Measurements from ENCODE around the gene CCDC87. TPM values are rescaled to one million over a fixed set of nuclear protein-coding genes. Genes with fewer than 3 reads are reported as not detected.

Gene CCDC87, protein sequence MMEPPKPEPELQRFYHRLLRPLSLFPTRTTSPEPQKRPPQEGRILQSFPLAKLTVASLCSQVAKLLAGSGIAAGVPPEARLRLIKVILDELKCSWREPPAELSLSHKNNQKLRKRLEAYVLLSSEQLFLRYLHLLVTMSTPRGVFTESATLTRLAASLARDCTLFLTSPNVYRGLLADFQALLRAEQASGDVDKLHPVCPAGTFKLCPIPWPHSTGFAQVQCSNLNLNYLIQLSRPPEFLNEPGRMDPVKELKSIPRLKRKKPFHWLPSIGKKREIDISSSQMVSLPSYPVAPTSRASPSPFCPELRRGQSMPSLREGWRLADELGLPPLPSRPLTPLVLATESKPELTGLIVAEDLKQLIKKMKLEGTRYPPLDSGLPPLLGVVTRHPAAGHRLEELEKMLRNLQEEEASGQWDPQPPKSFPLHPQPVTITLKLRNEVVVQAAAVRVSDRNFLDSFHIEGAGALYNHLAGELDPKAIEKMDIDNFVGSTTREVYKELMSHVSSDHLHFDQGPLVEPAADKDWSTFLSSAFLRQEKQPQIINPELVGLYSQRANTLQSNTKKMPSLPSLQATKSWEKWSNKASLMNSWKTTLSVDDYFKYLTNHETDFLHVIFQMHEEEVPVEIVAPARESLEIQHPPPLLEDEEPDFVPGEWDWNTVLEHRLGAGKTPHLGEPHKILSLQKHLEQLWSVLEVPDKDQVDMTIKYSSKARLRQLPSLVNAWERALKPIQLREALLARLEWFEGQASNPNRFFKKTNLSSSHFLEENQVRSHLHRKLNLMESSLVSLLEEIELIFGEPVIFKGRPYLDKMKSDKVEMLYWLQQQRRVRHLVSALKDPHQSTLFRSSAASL
- under 0.01 and 0.21 TPM in 2 replicates for total RNA-seq

DNA sequence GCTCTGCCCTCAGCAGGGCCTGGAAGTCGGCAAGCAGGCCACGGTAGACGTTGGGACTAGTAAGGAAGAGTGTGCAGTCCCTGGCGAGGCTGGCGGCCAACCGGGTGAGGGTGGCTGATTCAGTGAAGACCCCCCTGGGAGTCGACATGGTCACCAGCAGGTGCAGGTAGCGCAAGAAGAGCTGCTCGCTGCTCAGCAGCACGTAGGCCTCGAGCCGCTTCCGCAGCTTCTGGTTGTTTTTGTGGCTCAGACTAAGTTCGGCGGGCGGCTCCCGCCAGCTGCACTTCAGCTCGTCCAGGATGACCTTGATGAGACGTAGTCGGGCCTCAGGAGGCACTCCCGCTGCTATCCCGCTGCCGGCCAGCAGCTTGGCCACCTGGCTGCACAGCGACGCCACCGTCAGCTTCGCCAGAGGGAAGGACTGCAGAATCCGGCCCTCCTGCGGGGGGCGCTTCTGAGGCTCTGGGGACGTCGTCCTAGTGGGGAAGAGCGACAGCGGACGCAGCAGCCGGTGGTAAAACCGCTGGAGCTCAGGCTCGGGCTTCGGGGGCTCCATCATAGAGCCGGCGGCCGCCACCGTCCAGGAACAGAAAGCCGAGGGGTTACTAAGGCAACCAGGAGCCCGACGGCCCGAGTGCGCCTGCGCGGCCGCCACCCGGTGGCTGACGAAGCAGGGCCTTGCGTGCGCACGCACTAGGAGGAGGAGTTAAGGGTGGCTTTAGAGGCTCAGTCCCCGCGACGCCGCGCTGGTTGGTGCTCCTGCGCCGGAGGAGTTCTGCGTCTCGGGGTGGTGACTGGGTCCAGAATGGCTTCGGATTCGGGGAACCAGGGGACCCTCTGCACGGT lies at the start of gene CCDC87, which contains the start of gene CCS:
Gene CCDC87, minus strand, starts transcription at position 607 of the 846 bp plus-strand sequence. Its CDS starts 48 bp downstream, at position 559.
Gene CCS, plus strand, starts transcription at position 729 of the 846 bp plus-strand sequence. Its CDS starts 77 bp downstream, at position 806.

DNA sequence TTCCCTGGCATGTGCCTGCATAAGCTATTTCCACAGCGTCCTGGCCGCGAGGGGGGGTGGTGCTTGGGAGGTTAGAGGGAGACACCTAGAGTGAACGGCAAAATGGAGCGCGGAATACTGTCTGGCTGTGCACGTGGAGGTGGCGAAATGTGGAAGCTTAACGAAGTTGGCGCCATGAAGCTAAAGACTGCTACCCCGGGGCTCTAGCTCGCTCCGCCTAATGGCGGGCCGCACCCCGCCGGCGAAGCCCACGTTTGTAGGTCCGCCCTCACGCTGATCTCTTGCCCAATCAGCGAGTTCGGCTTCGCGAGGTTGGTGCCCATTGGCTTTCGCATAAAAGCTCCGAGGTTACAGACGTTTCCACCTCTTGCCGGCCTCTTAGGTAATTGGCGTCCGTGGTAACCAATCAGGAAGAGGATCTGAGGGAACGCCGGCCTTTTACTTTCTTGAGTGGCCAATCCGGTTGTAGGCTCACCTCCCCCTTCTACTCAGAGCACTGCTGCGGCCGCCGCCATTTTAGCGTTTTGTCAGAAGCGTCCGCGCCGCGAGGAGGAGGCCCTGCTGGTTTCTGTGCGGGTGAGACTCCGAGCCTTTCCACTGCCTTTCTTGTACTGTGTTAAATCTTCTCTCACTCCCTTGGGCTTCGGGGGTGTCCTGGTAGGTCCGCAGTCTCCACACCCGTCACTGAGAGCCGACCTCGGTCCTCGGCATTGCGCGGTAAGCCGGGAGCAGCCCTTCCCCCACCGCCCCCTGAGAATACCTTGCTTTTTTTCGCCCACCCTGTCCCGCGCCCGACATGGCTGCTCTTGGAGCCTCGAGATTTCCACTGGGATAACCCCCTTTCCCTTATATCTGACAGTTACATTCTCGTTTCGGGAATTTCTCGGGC lies 45.6 kb upstream of the CCDC87 start, which contains the start of gene RBM4:
Gene RBM4, plus strand, starts transcription at position 527 of the 889 bp plus-strand sequence. CDS start 1,009 bp downstream, outside the sequence.

DNA sequence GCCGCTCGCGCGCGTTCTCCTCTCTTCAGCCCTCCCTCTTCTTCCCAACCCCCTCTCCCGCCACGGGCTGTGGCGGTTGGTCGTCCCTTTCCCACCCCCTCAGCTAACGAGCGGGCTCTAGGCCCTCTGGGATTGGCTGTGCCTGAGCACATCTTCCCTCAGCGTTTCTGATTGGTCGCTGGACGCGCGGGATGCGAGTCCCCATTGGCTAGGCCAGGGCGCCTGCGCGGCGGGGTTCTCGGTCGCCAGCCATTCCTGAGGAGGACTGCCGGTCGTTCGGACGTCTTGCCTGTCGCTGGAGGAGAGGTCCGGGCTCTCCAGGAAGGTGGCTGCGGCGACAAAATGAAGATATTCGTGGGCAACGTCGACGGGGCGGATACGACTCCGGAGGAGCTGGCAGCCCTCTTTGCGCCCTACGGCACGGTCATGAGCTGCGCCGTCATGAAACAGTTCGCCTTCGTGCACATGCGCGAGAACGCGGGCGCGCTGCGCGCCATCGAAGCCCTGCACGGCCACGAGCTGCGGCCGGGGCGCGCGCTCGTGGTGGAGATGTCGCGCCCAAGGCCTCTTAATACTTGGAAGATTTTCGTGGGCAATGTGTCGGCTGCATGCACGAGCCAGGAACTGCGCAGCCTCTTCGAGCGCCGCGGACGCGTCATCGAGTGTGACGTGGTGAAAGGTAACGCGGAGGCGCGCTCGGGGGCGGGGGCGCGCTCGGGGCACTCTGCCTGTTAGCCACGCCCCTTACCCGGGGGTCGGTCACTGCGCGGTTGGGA lies 23.7 kb upstream of the CCDC87 start, which contains the start of gene RBM14:
Gene RBM14, plus strand, starts transcription at position 252 of the 776 bp plus-strand sequence. Its CDS starts 91 bp downstream, at position 343.

DNA sequence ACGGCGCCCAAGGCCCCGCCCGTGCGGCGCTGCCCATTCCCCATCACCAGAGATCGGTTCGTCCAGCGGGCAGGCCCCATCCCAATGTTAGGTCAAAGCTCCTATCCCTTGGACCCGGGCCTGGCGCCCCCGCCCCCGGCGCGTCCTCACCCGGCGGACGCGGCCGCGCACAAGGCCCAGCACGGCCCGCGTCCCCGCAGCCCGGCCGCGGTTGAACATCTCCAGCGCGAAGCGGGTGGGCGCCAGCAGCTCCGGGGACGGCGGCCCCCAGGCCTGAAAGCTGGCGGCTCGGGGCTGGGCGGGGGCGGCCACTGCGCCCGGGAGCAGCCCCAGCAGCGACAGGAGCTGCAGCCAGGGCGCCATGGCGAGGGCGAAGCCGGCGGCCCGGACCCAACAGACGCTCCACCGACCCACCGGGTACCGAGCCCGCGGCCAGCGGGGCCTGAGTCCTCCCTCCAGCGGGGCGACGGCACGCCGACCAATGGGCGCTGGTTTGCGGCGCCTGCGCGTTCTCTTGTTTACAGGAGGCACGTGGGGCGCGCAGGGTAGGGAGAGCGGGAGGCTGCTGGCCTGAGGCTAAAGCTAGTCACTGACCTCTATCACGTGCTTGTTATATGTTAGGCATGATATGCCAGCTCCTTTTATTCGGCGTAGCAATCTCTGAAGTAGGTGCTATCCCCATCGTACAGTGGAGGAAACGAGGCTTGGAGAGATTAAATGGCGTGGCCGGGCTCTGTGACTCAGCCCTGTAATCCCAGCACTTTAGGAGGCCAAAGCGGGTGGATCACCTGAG lies 24.5 kb downstream of the CCDC87 start, which contains the start of gene CTSF:
Gene CTSF, minus strand, starts transcription at position 483 of the 793 bp plus-strand sequence. Its CDS starts 120 bp downstream, at position 363.

DNA sequence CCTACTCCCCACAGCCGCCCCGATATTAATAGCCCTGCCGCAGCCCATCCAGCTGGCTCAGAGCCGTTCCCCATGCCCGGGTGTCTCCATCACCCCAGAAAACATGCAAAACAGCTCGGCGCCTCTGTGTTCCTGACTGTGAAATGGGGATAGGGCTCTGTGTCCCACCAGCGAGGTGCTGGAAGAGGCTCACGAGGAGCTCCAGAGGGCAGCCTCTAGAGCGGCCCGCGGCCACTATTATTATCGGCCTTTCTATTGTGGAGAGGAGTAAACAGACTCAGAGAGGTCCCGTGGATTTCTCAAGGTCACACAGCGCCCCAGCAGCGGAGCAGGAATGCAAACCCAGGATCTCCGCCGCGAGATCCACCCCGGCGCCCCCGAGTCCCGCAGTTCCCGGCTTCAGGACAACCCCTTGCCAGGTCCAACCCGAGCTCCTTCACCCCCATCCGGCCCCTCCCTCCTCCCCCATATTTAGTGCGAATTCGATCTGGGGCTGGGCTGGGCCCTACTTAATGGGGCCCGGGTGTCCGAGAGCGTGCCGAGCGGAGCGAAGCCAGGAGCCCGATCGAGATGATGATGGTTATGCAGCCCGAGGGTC lies 46.4 kb downstream of the CCDC87 start, which contains the start of gene ACTN3:
Gene ACTN3, plus strand, starts transcription at position 536 of the 598 bp plus-strand sequence. Its CDS starts 35 bp downstream, at position 571.

DNA sequence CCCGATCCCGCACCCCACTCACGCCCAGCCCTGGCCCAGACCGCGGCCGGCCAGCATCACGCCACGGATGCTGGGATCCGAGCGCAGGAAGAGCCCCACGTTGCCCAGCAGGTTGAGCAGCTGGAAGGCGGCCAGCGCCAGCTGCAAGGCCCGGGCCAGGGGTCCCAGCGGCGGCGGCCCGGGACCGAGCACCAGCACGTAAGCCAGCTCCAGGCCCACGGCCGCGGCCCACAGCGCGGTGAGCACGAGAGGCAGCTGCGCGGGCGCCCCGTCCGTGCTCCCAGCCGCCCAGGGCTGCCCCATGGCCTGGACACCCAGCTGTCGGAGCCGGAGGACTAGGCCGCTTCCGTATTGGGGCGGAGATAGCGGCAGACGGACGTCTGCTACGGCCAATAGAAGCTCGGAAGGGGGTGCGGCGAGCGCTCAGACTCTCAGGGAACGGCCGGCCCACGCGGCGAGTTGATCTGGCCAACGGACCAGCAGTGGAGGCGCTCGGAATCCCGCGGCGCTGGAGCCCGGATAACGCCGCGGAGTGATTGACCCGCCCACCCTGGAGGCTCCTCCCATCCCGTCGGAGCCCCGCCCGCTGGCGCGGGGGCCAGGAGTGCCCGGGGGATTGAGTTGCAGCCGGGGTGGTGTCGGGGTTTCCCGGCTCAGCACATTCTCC lies 47.0 kb downstream of the CCDC87 start, which contains the start of gene ZDHHC24:
Gene ZDHHC24, minus strand, starts transcription at position 348 of the 667 bp plus-strand sequence. Its CDS starts 45 bp downstream, at position 303.

Other genes starting within 250 kb of the CCDC87 start
- gene BRMS1, start 248.0 kb downstream of the CCDC87 start, total RNA-seq = 58.2 and 74.8 TPM in 2 replicates
- 8.5 and 13.7 TPM in 2 replicates for gene B4GAT1, start 245.4 kb downstream of the CCDC87 start, total RNA-seq
- gene SLC29A2, start 221.3 kb downstream of the CCDC87 start, total RNA-seq = 3.1 and 6.0 TPM in 2 replicates
- gene NPAS4, start 172.0 kb downstream of the CCDC87 start, total RNA-seq = not detected in 2 replicates
- 24.6 and 34.2 TPM in 2 replicates for gene MRPL11, start 154.2 kb downstream of the CCDC87 start, total RNA-seq
- gene PELI3, start 126.2 kb downstream of the CCDC87 start, total RNA-seq = 9.6 and 14.3 TPM in 2 replicates
- gene DPP3, start 112.6 kb downstream of the CCDC87 start, total RNA-seq = 62.5 and 70.9 TPM in 2 replicates
- gene BBS1, start 82.4 kb downstream of the CCDC87 start, total RNA-seq = 5.5 and 20.1 TPM in 2 replicates
- 7.2 and 11.7 TPM in 2 replicates for gene ZDHHC24, start 47.0 kb downstream of the CCDC87 start, total RNA-seq
- under 0.01 TPM in 1 of 2 replicates, not detected in the other for gene ACTN3, start 46.2 kb downstream of the CCDC87 start, total RNA-seq
- gene CTSF, start 24.5 kb downstream of the CCDC87 start, total RNA-seq = 1.4 and 14.9 TPM in 2 replicates
- 21.9 and 22.5 TPM in 2 replicates for gene CCS, start 122 bp upstream of the CCDC87 start, total RNA-seq
- 7.9 and 25.5 TPM in 2 replicates for gene RBM14, start 23.6 kb upstream of the CCDC87 start, total RNA-seq
- 152 and 204 TPM in 2 replicates for gene RBM4, start 45.6 kb upstream of the CCDC87 start, total RNA-seq
- gene RBM4B, start 84.8 kb upstream of the CCDC87 start, total RNA-seq = 17.1 and 21.5 TPM in 2 replicates
- gene SPTBN2, start 136.2 kb upstream of the CCDC87 start, total RNA-seq = 60.5 and 130 TPM in 2 replicates

Data from nasal cavity respiratory epithelium epithelial cell of viscerocranial mucosa (primary cell).